GM12878 (cell line): Measurements from ENCODE around the gene ARHGAP26. TPM values are rescaled to one million over a fixed set of nuclear protein-coding genes. Genes with fewer than 3 reads are reported as not detected.

ENCODE experiments used
- ATAC-seq: fragments of 200-7000 bp; cut with Tn5 transposase; 3 replicates; pipeline ENCODE4 v1.9.1; 2020; ENCODE audit warnings: mild to moderate bottlenecking, moderate library complexity
- BruUV-seq: library from RNA; stranded (reverse); fragments of 400-500 nt; replicated peaks from 2 replicates; lab custom pipeline; 2021; lab: Mats Ljungman, UMichigan
- CTCF ChIA-PET: fragments of 300-600 bp; sonication (Branson Sonifier 250); formaldehyde crosslinking; extraction: SDS; loops from one replicate; lab custom pipeline; 2021; ENCODE audit warnings: inconsistent platforms; lab: Yijun Ruan, JAX
- POLR2A ChIA-PET: fragments of 350-600 bp; formaldehyde crosslinking; extraction: SDS; loops from one replicate; lab custom pipeline; 2021; ENCODE audit warnings: inconsistent platforms; lab: Charles Lee
- RAD21 ChIA-PET: fragments of 300-600 bp; sonication (Branson Sonifier 250); formaldehyde crosslinking; loops from one replicate; lab custom pipeline; 2023; ENCODE audit warnings: antibody characterized with exemption; ENCODE audit not compliant: unreplicated experiment; lab: Charles Lee
- SMC1A ChIA-PET: fragments of 300-600 bp; sonication (Branson Sonifier 250); formaldehyde crosslinking; loops from one replicate; lab custom pipeline; 2023; ENCODE audit not compliant: unreplicated experiment, uncharacterized antibody; lab: Charles Lee
- DNase-seq: peaks from one replicate; pipeline ENCODE4 v3.0.0-alpha.2; 2011; ENCODE audit warnings: low read depth, low spot score
- FAIRE-seq: peaks from 3 replicates; lab custom pipeline; 2011; peaks lifted over from hg19 to GRCh38; lab: Jason Lieb, UNC
- H2AFZ ChIP-seq: 2 replicates; pipeline ENCODE4 v1.6.0; 2011; ENCODE audit warnings: low read depth, low read length, control low read depth; ENCODE audit not compliant: control insufficient read depth
- H3K27ac ChIP-seq: 2 replicates; pipeline ENCODE4 v1.5.1; 2011; ENCODE audit warnings: control low read depth; ENCODE audit not compliant: control insufficient read depth, insufficient read depth
- H3K27me3 ChIP-seq, 2 experiments: replicated peaks in 1 of 2; 2 replicates each; pipeline versions ENCODE4 v1.6.0 to v1.6.1; 2011; ENCODE audit warnings: low read length in 1 of 2; ENCODE audit not compliant: control insufficient read depth in 2 of 2, insufficient read depth in 2 of 2
- H3K36me3 ChIP-seq, 2 experiments: 2 replicates each; pipeline ENCODE4 v1.5.1; 2011; ENCODE audit warnings: low read length in 1 of 2; ENCODE audit not compliant: control insufficient read depth in 2 of 2, insufficient read depth in 2 of 2
- H3K4me1 ChIP-seq: 2 replicates; pipeline ENCODE4 v1.6.1; 2011; ENCODE audit warnings: mild to moderate bottlenecking, low read length, moderate library complexity, mixed read lengths; ENCODE audit not compliant: control insufficient read depth, insufficient read depth
- H3K4me2 ChIP-seq: 2 replicates; pipeline ENCODE4 v1.6.0; 2011; ENCODE audit warnings: control low read depth; ENCODE audit not compliant: control insufficient read depth, insufficient read depth
- H3K4me3 ChIP-seq: fragments of 200-600 bp; sonication (generic); 2 replicates; pipeline ENCODE4 v1.5.1; 2016
- H3K79me2 ChIP-seq: 2 replicates; pipeline ENCODE4 v1.6.0; 2011; ENCODE audit warnings: low read length; ENCODE audit not compliant: control insufficient read depth, insufficient read depth
- H3K9ac ChIP-seq: 2 replicates; pipeline ENCODE4 v1.8.0; 2011; ENCODE audit warnings: low read length, control low read depth, mixed read lengths; ENCODE audit not compliant: control insufficient read depth, insufficient read depth
- H3K9me3 ChIP-seq: replicated peaks from 3 replicates; pipeline ENCODE4 v1.5.1; 2011; ENCODE audit warnings: mild to moderate bottlenecking, low read length; ENCODE audit not compliant: control insufficient read depth, insufficient read depth
- H4K20me1 ChIP-seq: 2 replicates; pipeline ENCODE4 v1.6.0; 2011; ENCODE audit not compliant: control insufficient read depth, insufficient read depth
- FOS ChIP-seq: IDR thresholded peaks from 3 replicates; pipeline ENCODE4 v1.6.1; 2011; ENCODE audit warnings: borderline replicate concordance; ENCODE audit not compliant: insufficient read length; ENCODE audit errors: extremely low read depth
- IRF3 ChIP-seq: fragments of 450-650 bp; IDR thresholded peaks from 2 replicates; pipeline ENCODE4 v1.6.1; 2014; ENCODE audit warnings: mild to moderate bottlenecking
- KDM1A ChIP-seq: fragments of 200-600 bp; sonication (generic); IDR thresholded peaks from 2 replicates; pipeline ENCODE4 v1.6.1; 2016; ENCODE audit warnings: borderline replicate concordance
- RB1 ChIP-seq: fragments of 450-650 bp; formaldehyde crosslinking; IDR thresholded peaks from 2 replicates; pipeline ENCODE4 v1.6.1; 2017; ENCODE audit warnings: mild to moderate bottlenecking, borderline replicate concordance
- WGBS: methylation state at CpG from one replicate; pipeline ENCODE4 v1.1.6; 2016; ENCODE audit warnings: low lambda C conversion rate; ENCODE audit not compliant: insufficient replicate concordance, insufficient coverage; ENCODE audit errors: missing lambda C conversion rate; 5-methylcytosine and 5-hydroxymethylcytosine counted together
- in situ Hi-C: fragments of 300-500 bp; cut with MboI; formaldehyde crosslinking; loops from 9 replicates; pipeline ENCODE4 v1.14.3; 2018; ENCODE audit warnings: mixed read lengths
- intact Hi-C: fragments of 100-400 bp; cut with micrococcal nuclease; formaldehyde crosslinking; loops from one replicate; pipeline ENCODE4 v1.14.2; 2022; ENCODE audit not compliant: unreplicated experiment
- polyA plus RNA-seq, 11 experiments: library from polyadenylated mRNA; depleted of rRNA in 4 of 11; unstranded in 6 of 11; stranded (reverse) in 5 of 11; fragments of >200 nt; fragmentation: Nextera tagmentation in 4 of 11; fragmentation: Illumina TruSeq in 1 of 11; extraction: Ambion mirVana in 4 of 11; extraction: Trizol in 1 of 11; gene quantifications; 1 replicate in 1 of 11; 2 replicates in 10 of 11; pipeline versions ENCODE4 v1.2.1 to v1.2.3, GENCODE V29; 2011 to 2016; ENCODE audit warnings: inconsistent platforms in 2 of 11, missing spikeins in 2 of 11, low read depth in 1 of 11
- total RNA-seq, 4 experiments: library from RNA; depleted of rRNA in 3 of 4; stranded (reverse); fragments of >200 nt in 3 of 4; fragmentation: Illumina TruSeq in 1 of 4; extraction: Trizol in 1 of 4; gene quantifications; 2 replicates each; pipeline versions ENCODE4 v1.2.1 to v1.2.3, GENCODE V29; 2013 to 2021
- TF ChIP-seq, protein P1 (sequence below): IDR thresholded peaks from 2 replicates; pipeline ENCODE4 v1.6.1; 2011; ENCODE audit warnings: borderline replicate concordance, low read depth, mild to moderate bottlenecking, moderate library complexity, mixed read lengths, low read length; ENCODE audit not compliant: insufficient read depth; ENCODE audit errors: extremely low read length

ARHGAP26 gene
- total and polyA plus RNA-seq, 10 of the 15 experiments (the other 5 are each of a cell fraction or from before 2014, with no cell fraction given), result 9.4 to 41.5 (median 19.3) TPM

- WGBS, result 39% methylated on average over 7 of the region's 7 CpGs
- DNase-seq (no peak), ATAC-seq (no peak), FAIRE-seq (no peak)
- in situ Hi-C loops, result no loop called here
- ChIA-PET RAD21 (interaction anchor here (1.3 to 2.0 kb wide), 2 partner anchors 125 to 161 kb away, joined by 3 to 7 read pairs; no protein-coding TSS in a partner anchor), SMC1A (interaction anchor here (1.0 to 1.6 kb wide), 2 partner anchors 12 to 14 kb away, joined by 5 read pairs; no protein-coding TSS in a partner anchor), POLR2A (no interaction called here), CTCF (interaction anchor here (1.0 to 16.8 kb wide), 8 partner anchors 8 to 731 kb away, joined by 3 to 243 read pairs (median 6); no protein-coding TSS in a partner anchor)
- H2AFZ ChIP-seq, result no peak overlapping the region
- H3K36me3 ChIP-seq, result no peaks in the 10 kb centered on the region
- no peaks in the 10 kb centered on the region for H3K9me3 ChIP-seq
- H3K27ac ChIP-seq, result no peak overlapping the region
- no peak overlapping the region for H3K4me3 ChIP-seq
- no peak overlapping the region for H3K4me2 ChIP-seq
- H3K27me3 ChIP-seq, result no peaks in the 10 kb centered on the region
- intact Hi-C loops, result no loop called here
- no peak overlapping the region for H3K9ac ChIP-seq
- BruUV-seq, result no TSS peak
- H3K4me1 ChIP-seq, result no peaks in the 10 kb centered on the region
- H3K79me2 ChIP-seq, result no peaks in the 10 kb centered on the region
- TF ChIP-seq RB1, result no peak
- no peak for TF ChIP-seq IRF3
- TF ChIP-seq, all 136 proteins: peak for 0
- no peaks in the 10 kb centered on the region for H4K20me1 ChIP-seq
These were observed 104.4 kb downstream of the ARHGAP26 start for GRCh38 chr5:142874540-142874939.

- ATAC-seq (no peak), FAIRE-seq (no peak), DNase-seq (no peak)
- 29% methylated on average over 3 of the region's 3 CpGs for WGBS
- H4K20me1 ChIP-seq, result no peaks in the 10 kb centered on the region
- H3K27ac ChIP-seq, result no peak overlapping the region
- ChIA-PET CTCF (interaction anchor here (1.2 to 16.8 kb wide), 5 partner anchors 9 to 221 kb away, joined by 5 to 243 read pairs (median 38); no protein-coding TSS in a partner anchor), SMC1A (interaction anchor here (1.6 kb wide), 1 partner anchor 13 kb away, joined by 5 read pairs; no protein-coding TSS in a partner anchor), POLR2A (no interaction called here), RAD21 (interaction anchor here (1.0 kb wide), 1 partner anchor 128 kb away, joined by 3 read pairs; no protein-coding TSS in a partner anchor)
- no peak overlapping the region for H2AFZ ChIP-seq
- no peak overlapping the region for H3K9ac ChIP-seq
- H3K4me2 ChIP-seq, result no peak overlapping the region
- intact Hi-C loops, result no loop called here
- in situ Hi-C loops, result loop anchor here (5.0 kb wide), 1 partner anchor 154 kb away; no protein-coding TSS in a partner anchor
- no TSS peak for BruUV-seq
- H3K79me2 ChIP-seq, result no peaks in the 10 kb centered on the region
- H3K27me3 ChIP-seq, result no peaks in the 10 kb centered on the region
- no peak overlapping the region for H3K4me3 ChIP-seq
- no peaks in the 10 kb centered on the region for H3K9me3 ChIP-seq
- no peak for TF ChIP-seq FOS
- TF ChIP-seq, protein P1, sequence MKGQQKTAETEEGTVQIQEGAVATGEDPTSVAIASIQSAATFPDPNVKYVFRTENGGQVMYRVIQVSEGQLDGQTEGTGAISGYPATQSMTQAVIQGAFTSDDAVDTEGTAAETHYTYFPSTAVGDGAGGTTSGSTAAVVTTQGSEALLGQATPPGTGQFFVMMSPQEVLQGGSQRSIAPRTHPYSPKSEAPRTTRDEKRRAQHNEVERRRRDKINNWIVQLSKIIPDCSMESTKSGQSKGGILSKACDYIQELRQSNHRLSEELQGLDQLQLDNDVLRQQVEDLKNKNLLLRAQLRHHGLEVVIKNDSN, result no peak
- no peak for TF ChIP-seq KDM1A
- no peaks in the 10 kb centered on the region for H3K36me3 ChIP-seq
- no peaks in the 10 kb centered on the region for H3K4me1 ChIP-seq
These were observed 105.8 kb downstream of the ARHGAP26 start for GRCh38 chr5:142875936-142876335.
